GM12878 (cell line): Measurements from ENCODE around the gene BEST4. TPM values are rescaled to one million over a fixed set of nuclear protein-coding genes. Genes with fewer than 3 reads are reported as not detected.

Experiments
- ATF3 ChIP-seq: IDR thresholded peaks from 2 replicates; pipeline ENCODE4 v1.6.1; 2011; ENCODE audit warnings: low read depth, mild to moderate bottlenecking, low read length, moderate library complexity, borderline replicate concordance; ENCODE audit errors: extremely low read depth
- CEBPB ChIP-seq, 2 experiments: fragments of 150-350 bp in 1 of 2; IDR thresholded peaks; 2 replicates each; pipeline ENCODE4 v1.6.1; 2012 to 2014; ENCODE audit warnings: low read depth in 2 of 2, low read length in 2 of 2, borderline replicate concordance in 1 of 2, inconsistent platforms in 1 of 2
- CHD2 ChIP-seq: IDR thresholded peaks from 2 replicates; pipeline ENCODE4 v1.6.1; 2011; ENCODE audit warnings: low read depth, low read length, improper control_type of control experiment, borderline replicate concordance
- CREB1 ChIP-seq: IDR thresholded peaks from 2 replicates; pipeline ENCODE4 v1.6.1; 2012; ENCODE audit warnings: low read depth, mild to moderate bottlenecking, inconsistent platforms
- E4F1 ChIP-seq: fragments of 450-650 bp; IDR thresholded peaks from 2 replicates; pipeline ENCODE4 v1.6.1; 2018; ENCODE audit warnings: borderline replicate concordance, mild to moderate bottlenecking; ENCODE audit not compliant: partially characterized antibody
- EZH2 ChIP-seq: IDR thresholded peaks from 2 replicates; pipeline ENCODE4 v1.6.1; 2012; ENCODE audit warnings: low read depth, mild to moderate bottlenecking, control low read depth, inconsistent platforms, low read length, borderline replicate concordance; ENCODE audit not compliant: control insufficient read depth
- FOS ChIP-seq: IDR thresholded peaks from 3 replicates; pipeline ENCODE4 v1.6.1; 2011; ENCODE audit warnings: borderline replicate concordance; ENCODE audit not compliant: insufficient read length; ENCODE audit errors: extremely low read depth
- HDAC6 ChIP-seq: fragments of 200-600 bp; sonication (generic); IDR thresholded peaks from one replicate; pipeline ENCODE4 v1.8.0; 2017; ENCODE audit warnings: antibody characterized with exemption; ENCODE audit not compliant: unreplicated experiment
- KAT2A ChIP-seq: conservative IDR thresholded peaks from 2 replicates; pipeline ENCODE4 v1.6.1; 2011; ENCODE audit warnings: low read depth, low read length; ENCODE audit not compliant: control insufficient read depth
- KDM1A ChIP-seq: fragments of 200-600 bp; sonication (generic); IDR thresholded peaks from 2 replicates; pipeline ENCODE4 v1.6.1; 2016; ENCODE audit warnings: borderline replicate concordance
- KLF5 ChIP-seq: fragments of 450-650 bp; IDR thresholded peaks from 2 replicates; pipeline ENCODE4 v1.6.1; 2014; ENCODE audit warnings: mild to moderate bottlenecking; ENCODE audit not compliant: partially characterized antibody
- MTA2 ChIP-seq: fragments of 450-650 bp; IDR thresholded peaks from 2 replicates; pipeline ENCODE4 v1.6.1; 2016; ENCODE audit warnings: low read depth, mild to moderate bottlenecking, moderate library complexity
- NBN ChIP-seq: fragments of 450-650 bp; IDR thresholded peaks from 2 replicates; pipeline ENCODE4 v1.6.1; 2016
- NR2C1 ChIP-seq: fragments of 450-650 bp; IDR thresholded peaks from 2 replicates; pipeline ENCODE4 v1.6.1; 2017; ENCODE audit warnings: antibody characterized with exemption, mild to moderate bottlenecking, moderate library complexity
- PBX3 ChIP-seq: IDR thresholded peaks from 2 replicates; pipeline ENCODE4 v1.6.1; 2011; ENCODE audit warnings: mild to moderate bottlenecking, low read depth, low read length, moderate library complexity; ENCODE audit not compliant: insufficient replicate concordance
- PML ChIP-seq: IDR thresholded peaks from 2 replicates; pipeline ENCODE4 v1.6.1; 2012; ENCODE audit warnings: low read length, inconsistent platforms
- POLR2A ChIP-seq: IDR thresholded peaks from 2 replicates; pipeline ENCODE4 v1.6.1; 2011; ENCODE audit warnings: low read depth, mild to moderate bottlenecking, low read length
- POLR2AphosphoS2 ChIP-seq: IDR thresholded peaks from 2 replicates; pipeline ENCODE4 v1.6.1; 2011; ENCODE audit warnings: low read depth, mild to moderate bottlenecking, low read length, improper control_type of control experiment, moderate library complexity
- RB1 ChIP-seq: fragments of 450-650 bp; formaldehyde crosslinking; IDR thresholded peaks from 2 replicates; pipeline ENCODE4 v1.6.1; 2017; ENCODE audit warnings: mild to moderate bottlenecking, borderline replicate concordance
- SMC3 ChIP-seq: IDR thresholded peaks from 2 replicates; pipeline ENCODE4 v1.6.1; 2011; ENCODE audit warnings: low read length, improper control_type of control experiment, borderline replicate concordance
- STAT1 ChIP-seq: fragments of 450-650 bp; conservative IDR thresholded peaks from 2 replicates; pipeline ENCODE4 v1.6.1; 2014; ENCODE audit warnings: antibody characterized with exemption, mild to moderate bottlenecking
- ZZZ3 ChIP-seq: IDR thresholded peaks from 2 replicates; pipeline ENCODE4 v1.6.1; 2011; ENCODE audit warnings: low read depth; ENCODE audit not compliant: control insufficient read depth, insufficient read length
- polyA plus RNA-seq, 11 experiments: library from polyadenylated mRNA; depleted of rRNA in 4 of 11; unstranded in 6 of 11; stranded (reverse) in 5 of 11; fragments of >200 nt; fragmentation: Nextera tagmentation in 4 of 11; fragmentation: Illumina TruSeq in 1 of 11; extraction: Ambion mirVana in 4 of 11; extraction: Trizol in 1 of 11; gene quantifications; 1 replicate in 1 of 11; 2 replicates in 10 of 11; pipeline versions ENCODE4 v1.2.1 to v1.2.3, GENCODE V29; 2011 to 2016; ENCODE audit warnings: inconsistent platforms in 2 of 11, missing spikeins in 2 of 11, low read depth in 1 of 11
- total RNA-seq, 4 experiments: library from RNA; depleted of rRNA in 3 of 4; stranded (reverse); fragments of >200 nt in 3 of 4; fragmentation: Illumina TruSeq in 1 of 4; extraction: Trizol in 1 of 4; gene quantifications; 2 replicates each; pipeline versions ENCODE4 v1.2.1 to v1.2.3, GENCODE V29; 2013 to 2021
- TF ChIP-seq, protein P1 (sequence below), 3 experiments: IDR thresholded peaks in 2 of 3; conservative IDR thresholded peaks in 1 of 3; 2 replicates each; pipeline ENCODE4 v1.5.1; 2011; ENCODE audit warnings: low read depth in 3 of 3, low read length in 3 of 3, mild to moderate bottlenecking in 3 of 3, control low read depth in 2 of 3, moderate library complexity in 2 of 3, inconsistent platforms in 1 of 3, mixed read lengths in 1 of 3; ENCODE audit not compliant: control insufficient read depth in 2 of 3, insufficient read depth in 1 of 3; ENCODE audit errors: extremely low read depth in 1 of 3

BEST4 gene
- total and polyA plus RNA-seq, 10 of the 15 experiments (the other 5 are each of a cell fraction or from before 2014, with no cell fraction given), result 0.06 to 1.3 (median 0.42) TPM

DNA sequence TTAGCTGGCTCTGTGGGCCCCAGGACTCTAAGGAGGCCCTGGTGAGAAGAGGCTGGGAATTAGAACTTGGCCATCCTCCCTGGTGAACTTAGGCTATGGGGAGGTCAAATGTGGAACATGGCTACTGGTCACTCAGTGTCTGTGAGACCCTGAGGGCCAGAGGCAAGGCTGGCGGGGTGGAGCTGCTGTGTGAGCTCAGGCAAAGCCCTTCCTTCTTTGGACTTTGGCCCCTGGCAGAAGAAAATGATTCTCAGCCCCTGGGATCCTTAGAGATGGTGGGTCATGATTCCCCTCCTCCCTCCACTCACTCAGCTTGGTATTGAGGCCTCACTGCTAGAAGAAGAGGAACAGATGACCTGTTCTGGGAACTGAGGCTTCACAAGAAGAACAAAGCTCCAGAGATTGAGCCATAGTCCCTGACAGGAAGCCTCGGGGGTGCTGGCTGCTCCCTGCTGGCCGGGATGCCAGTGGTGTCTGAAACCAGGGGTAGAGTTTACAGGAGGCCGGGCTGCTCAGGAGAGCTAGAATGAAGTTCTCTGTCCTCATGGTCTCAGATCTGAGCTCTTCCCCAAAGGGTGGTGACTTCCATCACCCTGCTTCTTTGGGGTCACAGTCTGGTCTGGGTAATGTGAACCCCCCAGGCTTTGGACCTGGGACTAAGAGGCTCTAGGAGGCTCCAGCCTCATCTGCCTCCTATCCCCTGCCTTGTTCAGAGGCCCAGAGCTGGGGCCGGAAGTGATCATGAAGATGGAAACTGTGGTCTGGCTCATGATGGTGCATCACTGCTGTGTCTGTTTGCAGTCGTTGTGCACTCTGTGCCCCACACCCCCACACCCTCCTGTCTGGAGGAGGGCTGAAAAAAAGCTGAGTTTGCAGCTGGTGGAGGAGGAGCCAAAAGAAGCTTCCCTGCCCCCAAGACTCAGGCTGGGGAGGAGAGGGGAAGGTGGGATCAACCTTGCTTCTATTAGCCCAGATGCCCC, 21.3 kb upstream of the BEST4 start (continued):
- no peak for TF ChIP-seq KLF5
- no peak for TF ChIP-seq NR2C1
- 0 out of 2 replicates have a peak, but pooled peaks have one; percentile 20 for TF ChIP-seq SMC3
- no peak for TF ChIP-seq KDM1A
- TF ChIP-seq ZZZ3, result no peak
- TF ChIP-seq EZH2, result no peak
- no peak for TF ChIP-seq FOS
- TF ChIP-seq RB1, result no peak
- no peak for TF ChIP-seq PBX3
- no peak for TF ChIP-seq CREB1
- peak; percentile 52 for TF ChIP-seq MTA2
- no peak for TF ChIP-seq HDAC6
- TF ChIP-seq CEBPB (IDR thresholded peaks at IDR 0.05; ENCODE audit: borderline replicate concordance in 1 of 2, low read depth in 2 of 2, low read length in 2 of 2), result no peak
- TF ChIP-seq PML, result no peak
- no peak for TF ChIP-seq STAT1
- peak; percentile 64 for TF ChIP-seq CHD2
- TF ChIP-seq ATF3, result no peak
- TF ChIP-seq POLR2A, result peak; percentile 72
- 0 out of 2 replicates have a peak, but pooled peaks have one; percentile 20 for TF ChIP-seq POLR2AphosphoS2
- TF ChIP-seq NBN, result peak; percentile 66; the same call in 1 of the 2 replicates
- no peak for TF ChIP-seq KAT2A
- TF ChIP-seq E4F1, result no peak
- TF ChIP-seq, protein P1, sequence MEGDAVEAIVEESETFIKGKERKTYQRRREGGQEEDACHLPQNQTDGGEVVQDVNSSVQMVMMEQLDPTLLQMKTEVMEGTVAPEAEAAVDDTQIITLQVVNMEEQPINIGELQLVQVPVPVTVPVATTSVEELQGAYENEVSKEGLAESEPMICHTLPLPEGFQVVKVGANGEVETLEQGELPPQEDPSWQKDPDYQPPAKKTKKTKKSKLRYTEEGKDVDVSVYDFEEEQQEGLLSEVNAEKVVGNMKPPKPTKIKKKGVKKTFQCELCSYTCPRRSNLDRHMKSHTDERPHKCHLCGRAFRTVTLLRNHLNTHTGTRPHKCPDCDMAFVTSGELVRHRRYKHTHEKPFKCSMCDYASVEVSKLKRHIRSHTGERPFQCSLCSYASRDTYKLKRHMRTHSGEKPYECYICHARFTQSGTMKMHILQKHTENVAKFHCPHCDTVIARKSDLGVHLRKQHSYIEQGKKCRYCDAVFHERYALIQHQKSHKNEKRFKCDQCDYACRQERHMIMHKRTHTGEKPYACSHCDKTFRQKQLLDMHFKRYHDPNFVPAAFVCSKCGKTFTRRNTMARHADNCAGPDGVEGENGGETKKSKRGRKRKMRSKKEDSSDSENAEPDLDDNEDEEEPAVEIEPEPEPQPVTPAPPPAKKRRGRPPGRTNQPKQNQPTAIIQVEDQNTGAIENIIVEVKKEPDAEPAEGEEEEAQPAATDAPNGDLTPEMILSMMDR (IDR thresholded peaks at IDR 0.05 in 2 of 3, conservative IDR thresholded peaks at IDR 0.05 in 1 of 3; ENCODE audit: control insufficient read depth in 2 of 3, extremely low read depth in 1 of 3, insufficient read depth in 1 of 3, low read depth in 3 of 3, low read length in 3 of 3), result no peak
